Epithelial cell of proximal tubule (primary cell): ENCODE measurements around the gene ANKRD35. TPM values are rescaled to one million over a fixed set of nuclear protein-coding genes. Genes with fewer than 3 reads are reported as not detected.

ENCODE experiments used
- DNase-seq: peaks from one replicate; pipeline ENCODE4 v3.0.0-alpha.2; 2011; ENCODE audit warnings: low read depth
- H3K4me3 ChIP-seq: 2 replicates; pipeline ENCODE4 v1.5.1; 2011; ENCODE audit warnings: low read depth, mild to moderate bottlenecking, low read length
- CTCF ChIP-seq: conservative IDR thresholded peaks from 2 replicates; pipeline ENCODE4 v1.5.1; 2012; ENCODE audit warnings: low read depth, mild to moderate bottlenecking, low read length
- total RNA-seq: library from RNA; depleted of rRNA; stranded (reverse); fragments of >200 nt; gene quantifications from 2 replicates; pipeline ENCODE4 v1.2.3, GENCODE V29; 2015

The ANKRD35 gene
- total RNA-seq, 1 donor from 2014 or later, result 1.6 TPM

GRCh38 chr1:145906954-145907753, 21.5 kb upstream of the ANKRD35 start:
- no peak for TF ChIP-seq CTCF

GRCh38 chr1:145901312-145902021, 15.8 kb upstream of the ANKRD35 start:
- DNase-seq, result no peak
- peak; percentile 16 for TF ChIP-seq CTCF
- no peak overlapping the region for H3K4me3 ChIP-seq

More at GRCh38 chr1:145906954-145907753, 21.5 kb upstream of the ANKRD35 start:
- DNase-seq, result no peak
- H3K4me3 ChIP-seq, result no peak overlapping the region

- no peak overlapping the region for H3K4me3 ChIP-seq
- TF ChIP-seq CTCF, result no peak
- no peak for DNase-seq
Observed at GRCh38 chr1:145898756-145899155, 13.1 kb upstream of the ANKRD35 start.

GRCh38 chr1:145897969-145898368, 12.3 kb upstream of the ANKRD35 start:
- no peak overlapping the region for H3K4me3 ChIP-seq
- no peak for DNase-seq
- no peak for TF ChIP-seq CTCF

GRCh38 chr1:145895471-145895870, 9.8 kb upstream of the ANKRD35 start:
- no peak for DNase-seq
- no peak overlapping the region for H3K4me3 ChIP-seq
- no peak for TF ChIP-seq CTCF

GRCh38 chr1:145893306-145894055, 7.8 kb upstream of the ANKRD35 start:
- TF ChIP-seq CTCF, result no peak
- no peak overlapping the region for H3K4me3 ChIP-seq
- DNase-seq, result no peak
